GM12801 (cell line): ENCODE results near the gene KRTAP6-2.

ENCODE experiments used
- TF ChIP-seq, protein P1 (sequence below): IDR thresholded peaks from one replicate; pipeline ENCODE4 v1.5.1; 2011; ENCODE audit warnings: control low read depth; ENCODE audit not compliant: insufficient read length; ENCODE audit errors: extremely low read depth

KRTAP6-2 gene

DNA sequence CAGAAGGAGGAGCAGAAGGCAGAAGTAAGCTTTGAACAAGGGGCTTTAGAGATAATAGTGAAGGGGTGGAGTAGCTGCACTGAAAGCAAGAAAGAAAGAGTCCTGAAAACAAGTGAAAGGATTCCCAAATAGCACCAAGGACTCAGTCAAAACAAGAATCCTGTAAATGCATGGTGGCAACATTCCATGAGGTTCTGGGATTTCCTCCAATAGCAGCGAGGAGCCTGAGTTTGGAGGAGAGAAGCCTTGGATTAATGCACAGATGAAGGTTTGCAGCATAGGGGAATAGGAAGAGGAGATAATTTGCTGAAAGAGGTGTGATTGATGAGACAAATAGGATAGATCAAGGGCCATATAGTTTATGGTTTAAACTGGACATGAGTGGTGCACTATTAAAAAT lies 19.4 kb downstream of the KRTAP6-2 start:
- TF ChIP-seq, protein P1, sequence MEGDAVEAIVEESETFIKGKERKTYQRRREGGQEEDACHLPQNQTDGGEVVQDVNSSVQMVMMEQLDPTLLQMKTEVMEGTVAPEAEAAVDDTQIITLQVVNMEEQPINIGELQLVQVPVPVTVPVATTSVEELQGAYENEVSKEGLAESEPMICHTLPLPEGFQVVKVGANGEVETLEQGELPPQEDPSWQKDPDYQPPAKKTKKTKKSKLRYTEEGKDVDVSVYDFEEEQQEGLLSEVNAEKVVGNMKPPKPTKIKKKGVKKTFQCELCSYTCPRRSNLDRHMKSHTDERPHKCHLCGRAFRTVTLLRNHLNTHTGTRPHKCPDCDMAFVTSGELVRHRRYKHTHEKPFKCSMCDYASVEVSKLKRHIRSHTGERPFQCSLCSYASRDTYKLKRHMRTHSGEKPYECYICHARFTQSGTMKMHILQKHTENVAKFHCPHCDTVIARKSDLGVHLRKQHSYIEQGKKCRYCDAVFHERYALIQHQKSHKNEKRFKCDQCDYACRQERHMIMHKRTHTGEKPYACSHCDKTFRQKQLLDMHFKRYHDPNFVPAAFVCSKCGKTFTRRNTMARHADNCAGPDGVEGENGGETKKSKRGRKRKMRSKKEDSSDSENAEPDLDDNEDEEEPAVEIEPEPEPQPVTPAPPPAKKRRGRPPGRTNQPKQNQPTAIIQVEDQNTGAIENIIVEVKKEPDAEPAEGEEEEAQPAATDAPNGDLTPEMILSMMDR = no peak

DNA sequence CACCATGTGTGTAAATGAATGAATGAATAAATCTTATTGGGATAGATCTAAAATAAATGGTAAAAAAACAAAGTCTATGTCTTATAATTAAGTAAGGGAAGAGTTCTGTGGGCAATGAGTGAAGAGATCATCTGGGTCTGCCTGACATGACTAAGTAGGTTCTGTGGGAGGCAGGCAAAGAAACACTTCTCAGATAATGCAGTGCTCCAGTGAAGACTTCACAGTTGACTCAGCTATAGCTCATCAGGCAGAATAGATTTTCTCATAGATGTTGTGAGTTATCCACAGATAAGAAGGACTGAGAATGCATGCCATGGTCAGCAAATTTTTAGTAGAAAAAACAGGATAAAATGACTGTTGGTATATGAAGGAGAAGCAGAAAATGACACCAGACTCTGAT lies 20.9 kb downstream of the KRTAP6-2 start:
- TF ChIP-seq, protein P1 = no peak

DNA sequence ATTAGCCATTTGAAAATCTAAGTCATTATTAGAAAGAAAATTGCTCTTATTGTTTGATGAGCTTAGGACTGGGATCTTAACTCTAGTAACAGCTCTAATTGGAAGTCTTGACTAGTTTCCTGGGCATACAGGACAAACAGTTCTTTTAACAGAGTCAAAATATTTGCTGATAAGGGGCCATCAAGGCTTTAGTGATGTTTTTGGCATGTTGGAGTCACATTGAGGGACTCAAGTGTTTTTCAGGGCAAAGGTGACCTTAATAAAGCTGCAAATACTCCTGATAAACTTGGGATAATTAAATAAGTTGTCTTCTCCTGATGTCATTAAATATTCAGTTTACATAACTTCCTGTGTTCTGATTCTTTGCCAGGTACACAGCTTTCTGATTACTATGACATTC lies 31.1 kb downstream of the KRTAP6-2 start:
- TF ChIP-seq, protein P1 = no peak

DNA sequence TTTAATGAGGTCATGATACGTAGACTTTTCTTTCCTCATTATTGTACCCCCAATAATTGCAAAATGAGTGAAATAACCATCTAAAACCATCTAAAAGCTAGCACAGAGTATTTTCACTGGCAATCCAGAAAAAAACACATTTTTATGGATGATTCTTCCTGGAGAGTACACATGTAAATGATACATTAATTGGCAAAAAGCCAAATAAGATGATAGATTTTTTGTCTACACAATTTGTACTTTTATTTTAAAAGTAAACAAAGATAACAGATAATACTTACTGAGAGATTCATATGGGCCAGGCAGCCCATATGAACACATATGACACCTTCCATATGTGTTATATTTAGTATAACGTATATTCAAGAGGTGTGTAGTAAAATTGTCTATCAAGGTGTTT lies 35.1 kb downstream of the KRTAP6-2 start:
- TF ChIP-seq, protein P1 = no peak

DNA sequence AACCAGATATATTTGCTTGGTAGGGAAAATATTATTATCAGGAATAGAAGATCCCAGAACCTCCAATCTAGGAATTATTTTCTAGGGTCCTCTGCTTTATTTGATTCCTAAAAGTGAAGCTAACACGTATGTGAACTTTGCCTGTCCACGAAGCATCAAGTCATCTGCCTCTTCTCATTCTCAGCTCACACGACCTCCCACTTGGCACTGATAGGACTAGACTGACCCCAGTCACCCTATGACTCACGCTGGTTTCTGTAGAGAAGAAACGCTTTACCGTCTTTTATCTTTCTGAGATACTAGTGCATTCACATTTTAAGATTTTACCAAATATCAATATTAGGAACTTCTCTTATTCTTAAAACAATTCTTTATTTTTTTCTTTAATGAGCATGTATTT lies 35.6 kb downstream of the KRTAP6-2 start:
- TF ChIP-seq, protein P1 = no peak

DNA sequence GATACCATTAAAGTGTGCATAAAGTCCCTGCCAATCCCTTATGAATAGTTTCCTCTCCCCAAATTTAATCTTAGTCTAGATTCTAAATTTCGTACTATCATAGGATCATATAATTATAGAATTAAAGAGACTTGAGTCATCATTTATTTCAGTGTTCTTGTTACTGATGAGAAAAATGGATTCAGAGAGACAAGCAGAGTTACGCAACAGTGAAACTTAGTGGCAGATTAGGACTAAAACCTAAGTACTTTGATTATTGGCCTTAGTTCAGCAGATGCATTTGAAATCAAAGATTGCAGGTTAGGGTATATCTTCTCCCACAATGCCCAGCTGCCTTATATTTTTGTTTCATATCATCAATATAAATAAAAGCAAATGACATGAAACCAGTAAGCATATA lies 36.7 kb downstream of the KRTAP6-2 start:
- TF ChIP-seq, protein P1 = no peak

DNA sequence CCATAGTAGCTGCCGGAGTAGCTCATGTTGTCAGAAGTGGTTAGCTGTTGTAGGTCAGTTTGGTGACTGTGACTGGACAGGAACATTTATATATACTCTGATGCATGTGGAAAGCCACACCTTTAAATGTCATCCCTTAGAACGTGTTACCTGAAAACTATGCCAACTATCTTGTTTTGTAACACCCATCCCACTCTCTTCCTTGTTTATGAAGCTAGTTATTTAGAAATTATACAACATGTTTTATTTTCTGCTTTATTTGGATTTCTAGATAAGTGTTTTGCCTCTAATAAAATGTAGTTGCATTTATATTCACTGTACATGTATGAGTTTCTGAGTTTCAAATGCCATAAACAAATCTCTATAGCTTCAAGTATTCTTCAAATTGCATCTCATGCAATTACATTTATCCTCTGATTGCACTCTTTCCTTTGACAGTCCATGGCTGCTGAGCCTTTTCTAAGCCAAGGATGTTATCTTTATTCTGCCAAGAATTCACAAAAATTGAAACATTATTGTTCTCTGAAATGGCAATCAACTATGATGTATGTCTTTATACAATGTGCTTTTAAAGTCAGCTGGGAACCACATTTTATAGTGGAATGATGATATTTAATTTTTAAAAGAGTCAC lies 37.3 kb downstream of the KRTAP6-2 start, which contains the start of gene KRTAP19-7:
Gene KRTAP19-7, minus strand, starts transcription at position 51 of the 632 bp plus-strand sequence. Its CDS starts 25 bp downstream, at position 26.
- TF ChIP-seq, protein P1 = no peak
